ENCODE measurements around the gene PRKG1.

GRCh38 chr10:51857305-51857704 lies 783.0 kb downstream of the PRKG1 start:
- no peak for TF ChIP-seq ETV6 (CRISPR knock-in tag; IDR thresholded peaks at IDR 0.05)
- TF ChIP-seq MAX (CRISPR knock-in tag; IDR thresholded peaks at IDR 0.05) = no peak
- TF ChIP-seq CTCF (IDR thresholded peaks at IDR 0.05) = no peak
- TF ChIP-seq TEAD4 (CRISPR knock-in tag; IDR thresholded peaks at IDR 0.05) = no peak
- TF ChIP-seq CREM (CRISPR knock-in tag; IDR thresholded peaks at IDR 0.05) = no peak

Data from WTC11 (cell line).